Lung (tissue), 12 donors: ENCODE measurements around the gene FAM174C. TPM values are rescaled to one million over a fixed set of nuclear protein-coding genes. Genes with fewer than 3 reads are reported as not detected.

Source experiments
- ATAC-seq: fragments of 200-7000 bp; cut with Tn5 transposase; one replicate; pipeline ENCODE4 v1.9.1; 2020; ENCODE audit warnings: moderate number of reproducible peaks; ENCODE audit not compliant: insufficient read depth, low FRiP score
- DNase-seq, 3 donors: peaks; one replicate each; pipeline ENCODE4 v3.0.0-alpha.2; 2013 to 2017
- H3K27ac ChIP-seq, 2 donors: one replicate each; pipeline ENCODE4 v1.5.1; 2013; ENCODE audit warnings: mild to moderate bottlenecking in 2 of 2, moderate library complexity in 2 of 2, control low read depth in 1 of 2, inconsistent platforms in 1 of 2, low read depth in 1 of 2, low read length in 1 of 2
- H3K27me3 ChIP-seq, 3 donors: one replicate each; pipeline ENCODE4 v1.5.1; 2013; ENCODE audit warnings: low read length in 2 of 3; ENCODE audit not compliant: control insufficient read depth in 3 of 3, insufficient read depth in 3 of 3
- H3K36me3 ChIP-seq, 4 donors: one replicate each; pipeline ENCODE4 v1.5.1; 2013; ENCODE audit warnings: low read length in 4 of 4, mild to moderate bottlenecking in 1 of 4, moderate library complexity in 1 of 4; ENCODE audit not compliant: control insufficient read depth in 4 of 4, insufficient read depth in 4 of 4
- H3K4me1 ChIP-seq, 5 donors: one replicate each; pipeline ENCODE4 v1.5.1; 2013; ENCODE audit warnings: low read length in 5 of 5, mild to moderate bottlenecking in 2 of 5, moderate library complexity in 1 of 5; ENCODE audit not compliant: control insufficient read depth in 5 of 5, insufficient read depth in 5 of 5
- H3K4me3 ChIP-seq: one replicate; pipeline ENCODE4 v1.5.1; 2013; ENCODE audit warnings: mild to moderate bottlenecking, control low read depth, moderate library complexity
- H3K9ac ChIP-seq, 2 donors: one replicate each; pipeline ENCODE4 v1.5.1; 2013; ENCODE audit warnings: low read length in 2 of 2, control low read depth in 1 of 2; ENCODE audit not compliant: insufficient read depth in 1 of 2
- H3K9me3 ChIP-seq, 4 donors: one replicate each; pipeline ENCODE4 v1.5.1; 2013; ENCODE audit warnings: low read length in 3 of 4, mild to moderate bottlenecking in 1 of 4, moderate library complexity in 1 of 4; ENCODE audit not compliant: control insufficient read depth in 4 of 4, insufficient read depth in 3 of 4
- CTCF ChIP-seq: IDR thresholded peaks from 2 replicates; pipeline ENCODE4 v1.5.1; 2012; ENCODE audit warnings: mild to moderate bottlenecking; ENCODE audit errors: control extremely low read depth, extremely low read depth
- WGBS, 2 donors: extraction: QIAGEN DNeasy Blood & Tissue Kit; methylation state at CpG; one replicate each; pipeline ENCODE4 v1.1.7; 2013; 5-methylcytosine and 5-hydroxymethylcytosine counted together
- polyA plus RNA-seq, 2 donors: library from polyadenylated mRNA; stranded (reverse); fragments of 200-250 nt; gene quantifications; one replicate each; pipeline ENCODE4 v1.2.1, GENCODE V29; 2013
- total RNA-seq, 2 donors: library from RNA; depleted of rRNA in 1 of 2; stranded (reverse); fragments of >200 nt in 1 of 2; gene quantifications; one replicate each; pipeline ENCODE4 v1.2.1, GENCODE V29; 2014 to 2021
- donor health status: control.
- donor health status: control.
- donor health status: Bipolar disorder and iron deficiency.
- donor health status: healthy.
- donor health status: DM: yes; HTN: yes; CAD: no.

The FAM174C gene
- total and polyA plus RNA-seq, 4 donors: 17.5 to 89.3 (median 69.4) TPM

- peak overlapping the region; percentile 97 to 98 for H3K27ac ChIP-seq
- H3K9me3 ChIP-seq: no peaks in the 10 kb centered on the region
- no peaks in the 10 kb centered on the region for H3K27me3 ChIP-seq
- H3K4me3 ChIP-seq: no peak overlapping the region
- ATAC-seq (no peak), DNase-seq (no peak)
- H3K9ac ChIP-seq: no peak overlapping the region
- no peak for TF ChIP-seq CTCF
- peaks cover 14 to 62% (median 33%) of the 10 kb centered on the region in 4 donors for H3K36me3 ChIP-seq
- H3K4me1 ChIP-seq: peaks cover 2 to 27% (median 12%) of the 10 kb centered on the region in 5 donors
- 64 to 66% methylated on average over 36 to 37 of the region's 37 CpGs for WGBS, 2 donors
Observed at GRCh38 chr19:1254081-1254527, 21.2 kb upstream of the FAM174C start.

DNA sequence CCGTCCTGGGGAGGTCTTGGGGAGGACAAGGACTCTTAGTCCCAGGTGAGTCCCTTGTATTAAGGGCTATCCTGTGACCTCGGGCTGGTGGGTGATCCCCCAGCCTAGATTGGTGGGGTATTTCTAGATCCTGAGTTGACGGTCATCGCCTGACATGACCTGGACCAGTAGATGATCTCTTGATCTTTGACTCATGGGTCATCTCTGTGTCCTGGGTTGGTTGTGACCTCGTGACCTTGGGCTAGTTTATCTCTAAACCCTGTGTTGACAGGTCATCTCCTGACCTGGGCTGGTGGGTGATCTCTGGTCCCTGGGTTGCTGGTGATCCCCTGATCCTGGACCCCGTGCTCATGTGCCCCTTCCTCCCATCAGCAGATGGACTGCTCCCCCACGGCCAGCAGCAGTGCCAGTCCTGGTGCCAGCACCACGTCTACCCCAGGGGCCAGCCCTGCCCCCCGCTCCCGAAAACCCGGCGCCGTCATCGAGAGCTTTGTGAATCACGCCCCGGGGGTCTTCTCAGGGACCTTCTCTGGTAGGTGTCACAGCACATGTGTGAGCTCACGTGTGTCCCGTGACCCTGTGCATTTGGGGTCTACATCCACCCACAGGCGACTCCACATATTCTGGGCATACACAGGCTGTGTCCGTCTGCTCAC, 20.7 kb upstream of the FAM174C start:
- Histone ChIP-seq H3K27me3 (no peaks in the 10 kb centered on the region), H3K9me3 (no peaks in the 10 kb centered on the region), H3K4me3 (no peak overlapping the region), H3K4me1 (peaks cover 2 to 32% (median 12%) of the 10 kb centered on the region in 5 donors), H3K36me3 (peaks cover 14 to 62% (median 33%) of the 10 kb centered on the region in 4 donors), H3K9ac (no peak overlapping the region), H3K27ac (peak overlapping the region; percentile 97 to 98)
- DNase-seq (no peak), ATAC-seq (no peak)
- 84 to 85% methylated on average over 19 to 20 of the region's 20 CpGs for WGBS, 2 donors
- TF ChIP-seq CTCF: no peak

GRCh38 chr19:1255186-1256161, 19.9 kb upstream of the FAM174C start:
- no peaks in the 10 kb centered on the region for H3K27me3 ChIP-seq
- H3K4me1 ChIP-seq: peaks cover 2 to 37% (median 15%) of the 10 kb centered on the region in 5 donors
- WGBS, 2 donors: 82 to 85% methylated on average over 46 to 52 of the region's 52 CpGs
- peak overlapping the region; percentile 14 to 97 for H3K27ac ChIP-seq
- H3K4me3 ChIP-seq: no peak overlapping the region
- ATAC-seq (no peak), DNase-seq (no peak)
- H3K9ac ChIP-seq: no peak overlapping the region
- no peak for TF ChIP-seq CTCF
- peaks cover 14 to 57% (median 30%) of the 10 kb centered on the region in 4 donors for H3K36me3 ChIP-seq
- H3K9me3 ChIP-seq: no peaks in the 10 kb centered on the region
